BLaER1 treated with 17β-estradiol and CSF1 and Interleukin-3, amounts not matched to agents 10 nM and 100 nM (cell line): ENCODE data around the gene HAT1.
"Not testable (repeated sequence)": the region's sequence is repeated elsewhere in the genome, so short reads cannot be mapped to it uniquely, and the experiment has no call there.

Experiments
- H3K27ac ChIP-seq, 11 experiments: shearing (Covaris generic); formaldehyde crosslinking; 2 replicates each; pipeline ENCODE4 v1.8.1; 2022
- H3K27me3 ChIP-seq, 11 experiments: shearing (Covaris generic); formaldehyde crosslinking; 2 replicates each; pipeline ENCODE4 v1.8.1; 2022
- H3K36me3 ChIP-seq, 11 experiments: shearing (Covaris generic); formaldehyde crosslinking; 2 replicates each; pipeline ENCODE4 v1.8.1; 2022
- H3K4me1 ChIP-seq, 10 experiments: shearing (Covaris generic); formaldehyde crosslinking; 2 replicates each; pipeline ENCODE4 v1.8.1; 2022
- H3K4me2 ChIP-seq, 11 experiments: shearing (Covaris generic); formaldehyde crosslinking; 2 replicates each; pipeline ENCODE4 v1.8.1; 2022
- H3K4me3 ChIP-seq, 10 experiments: shearing (Covaris generic); formaldehyde crosslinking; 2 replicates each; pipeline ENCODE4 v1.8.1; 2022
- H3K9ac ChIP-seq, 11 experiments: shearing (Covaris generic); formaldehyde crosslinking; 2 replicates each; pipeline ENCODE4 v1.8.1; 2022
- H3K9me3 ChIP-seq, 11 experiments: shearing (Covaris generic); formaldehyde crosslinking; replicated peaks in 1 of 11; 2 replicates each; pipeline ENCODE4 v1.8.1; 2022
- H4K20me1 ChIP-seq, 11 experiments: shearing (Covaris generic); formaldehyde crosslinking; 2 replicates each; pipeline ENCODE4 v1.8.1; 2022
- Cebpa-rat ChIP-seq, 11 experiments: shearing (Covaris generic); IDR thresholded peaks; 2 replicates each; pipeline ENCODE4 v1.8.1; 2022

The HAT1 gene

DNA sequence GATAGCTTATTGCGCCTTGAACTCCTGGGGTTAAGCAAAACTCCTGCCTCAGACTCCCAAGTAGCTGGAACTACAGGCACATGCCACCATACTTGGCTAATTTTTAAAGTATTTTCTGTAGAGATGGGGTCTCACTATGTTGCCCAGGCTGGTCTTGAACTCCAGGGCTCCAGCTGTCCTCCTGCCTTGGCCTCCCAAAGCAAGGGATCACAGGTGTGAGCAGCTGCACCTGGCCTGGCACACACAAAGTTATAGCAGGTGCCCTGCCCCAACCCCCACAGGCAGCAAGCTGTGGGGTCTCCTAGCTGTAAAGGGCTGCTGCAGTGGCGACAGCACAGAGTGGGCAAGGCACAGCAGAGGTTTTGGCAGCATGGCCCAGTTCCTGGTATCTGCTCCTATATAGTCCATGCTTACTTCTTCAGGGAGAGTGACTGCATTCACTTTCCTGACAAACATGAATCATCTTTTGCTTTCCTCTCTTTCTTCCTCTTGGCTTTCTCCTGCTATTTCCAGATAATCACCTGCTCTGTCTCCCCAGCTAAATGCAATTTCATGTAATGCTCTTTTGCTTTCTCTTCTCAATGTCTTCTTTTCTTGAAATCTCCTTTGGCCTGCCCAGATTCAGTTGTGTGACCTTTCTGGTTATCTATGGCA lies 50.2 kb downstream of the HAT1 start:
- H3K27ac ChIP-seq: no peak overlapping the region
- TF ChIP-seq Cebpa-rat (IDR thresholded peaks at IDR 0.05): no peak
- no peak overlapping the region for H3K4me2 ChIP-seq
- H3K36me3 ChIP-seq: peaks cover 59 to 96% (median 76%) of the 10 kb centered on the region in 11 experiments
- no peaks in the 10 kb centered on the region for H3K4me1 ChIP-seq
- no peaks in the 10 kb centered on the region; a peak in 1 of 22 replicates for H4K20me1 ChIP-seq
- no peak overlapping the region for H3K9ac ChIP-seq
- no peaks in the 10 kb centered on the region for H3K9me3 ChIP-seq
- no peaks in the 10 kb centered on the region for H3K27me3 ChIP-seq
- no peak overlapping the region for H3K4me3 ChIP-seq

- H3K4me1 ChIP-seq: no peaks in the 10 kb centered on the region
- TF ChIP-seq Cebpa-rat (IDR thresholded peaks at IDR 0.05): no peak
- H3K4me2 ChIP-seq: no peak overlapping the region
- H3K27ac ChIP-seq: no peak overlapping the region
- H3K9me3 ChIP-seq: no peaks in the 10 kb centered on the region
- H4K20me1 ChIP-seq: no peaks in the 10 kb centered on the region
- peaks cover 76 to 99% (median 86%) of the 10 kb centered on the region in 11 experiments for H3K36me3 ChIP-seq
- H3K9ac ChIP-seq: no peak overlapping the region
- H3K27me3 ChIP-seq: no peaks in the 10 kb centered on the region
- no peak overlapping the region for H3K4me3 ChIP-seq
These were observed 56.8 kb downstream of the HAT1 start for GRCh38 chr2:171979103-171979502.

GRCh38 chr2:171983924-171984323 lies 61.7 kb downstream of the HAT1 start:
- not testable (repeated sequence) for H3K27ac ChIP-seq, H3K9ac ChIP-seq, H3K9me3 ChIP-seq, H3K4me1 ChIP-seq, H3K4me2 ChIP-seq, H4K20me1 ChIP-seq, H3K4me3 ChIP-seq, H3K27me3 ChIP-seq
- peaks cover 48 to 82% (median 60%) of the 10 kb centered on the region in 11 experiments for H3K36me3 ChIP-seq

DNA sequence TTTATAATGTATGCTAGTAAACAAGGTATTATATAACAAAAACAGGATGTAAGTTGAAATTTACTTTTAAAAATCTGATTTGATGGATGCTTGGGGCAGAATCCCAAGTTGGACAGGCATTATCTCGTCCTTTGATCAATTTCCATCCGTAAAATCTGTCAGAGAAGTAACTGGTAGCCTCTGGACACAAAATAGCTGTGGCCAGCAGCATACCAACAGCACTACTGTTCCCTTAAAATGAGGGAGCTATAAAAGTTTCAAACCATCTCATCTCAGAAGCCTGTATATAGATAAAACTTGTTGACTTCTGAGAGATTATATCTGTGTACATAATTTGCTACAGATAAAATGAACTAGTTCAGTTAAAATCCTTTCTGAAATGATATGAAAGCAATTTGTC lies 62.8 kb downstream of the HAT1 start:
- Histone ChIP-seq H3K27me3 (no peaks in the 10 kb centered on the region), H3K4me2 (no peak overlapping the region), H3K9me3 (no peaks in the 10 kb centered on the region), H3K4me3 (no peak overlapping the region), H3K36me3 (peaks cover 36 to 70% (median 48%) of the 10 kb centered on the region in 11 experiments), H3K27ac (no peak overlapping the region), H3K4me1 (no peaks in the 10 kb centered on the region), H3K9ac (no peak overlapping the region), H4K20me1 (no peaks in the 10 kb centered on the region)
- TF ChIP-seq Cebpa-rat (IDR thresholded peaks at IDR 0.05): no peak

GRCh38 chr2:171986778-171987177 lies 64.5 kb downstream of the HAT1 start:
- H4K20me1 ChIP-seq: no peaks in the 10 kb centered on the region
- H3K27me3 ChIP-seq: no peaks in the 10 kb centered on the region
- H3K4me2 ChIP-seq: no peak overlapping the region
- H3K9ac ChIP-seq: no peak overlapping the region
- no peak overlapping the region for H3K4me3 ChIP-seq
- peaks cover 23 to 53% (median 32%) of the 10 kb centered on the region in 11 experiments for H3K36me3 ChIP-seq
- no peak for TF ChIP-seq Cebpa-rat (IDR thresholded peaks at IDR 0.05)
- H3K9me3 ChIP-seq: no peaks in the 10 kb centered on the region
- no peaks in the 10 kb centered on the region for H3K4me1 ChIP-seq
- H3K27ac ChIP-seq: no peak overlapping the region

DNA sequence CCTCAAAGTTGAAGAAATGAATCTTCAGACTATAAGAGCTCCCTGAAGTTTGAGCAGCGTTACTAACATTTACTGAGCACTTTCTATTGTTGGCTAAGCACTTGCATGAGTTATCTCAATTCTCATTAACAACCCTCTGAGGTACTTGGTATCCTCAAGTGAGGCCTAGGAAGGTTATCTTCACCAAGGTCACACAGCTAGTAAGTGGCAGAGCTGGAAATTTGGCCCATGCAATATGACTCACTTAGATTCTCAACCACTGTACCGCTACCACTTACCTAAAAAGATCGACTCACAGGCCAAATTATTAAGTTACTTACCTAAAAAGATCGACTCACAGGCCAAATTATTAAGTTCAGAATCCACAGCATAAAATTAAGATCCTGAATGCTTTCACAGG lies 68.8 kb downstream of the HAT1 start:
- H3K4me2 ChIP-seq: no peak overlapping the region
- H3K4me1 ChIP-seq: peaks cover 0 to 2% (median 0%) of the 10 kb centered on the region in 10 experiments; a peak in 1 of 20 replicates
- no peak overlapping the region for H3K9ac ChIP-seq
- H3K4me3 ChIP-seq: no peak overlapping the region
- no peak for TF ChIP-seq Cebpa-rat (IDR thresholded peaks at IDR 0.05)
- H3K27me3 ChIP-seq: no peaks in the 10 kb centered on the region
- no peak overlapping the region for H3K27ac ChIP-seq
- peaks cover 0 to 12% (median 5%) of the 10 kb centered on the region in 11 experiments; a peak in 7 of 22 replicates for H3K36me3 ChIP-seq
- H3K9me3 ChIP-seq: no peaks in the 10 kb centered on the region
- no peaks in the 10 kb centered on the region for H4K20me1 ChIP-seq

DNA sequence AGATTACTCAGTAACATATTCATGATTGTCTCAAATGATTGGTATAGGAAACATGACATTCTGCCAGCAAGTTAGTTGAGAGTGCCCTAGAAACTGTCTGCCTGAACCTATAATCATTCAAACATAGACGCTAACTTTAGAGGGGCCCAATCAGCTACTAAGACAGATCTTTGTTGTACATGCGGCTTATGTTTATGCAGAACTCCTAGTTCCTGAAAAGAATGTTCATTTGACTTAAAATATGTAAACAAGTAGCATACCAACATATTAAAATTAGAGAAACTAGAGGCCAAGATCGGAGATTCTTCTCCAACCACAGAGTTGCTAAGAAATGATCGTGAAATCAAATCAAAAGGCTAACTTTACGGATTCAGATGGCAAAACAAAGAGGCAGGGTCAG lies 73.3 kb downstream of the HAT1 start:
- H3K4me3 ChIP-seq: no peak overlapping the region
- no peaks in the 10 kb centered on the region for H3K36me3 ChIP-seq
- peaks cover 10 to 18% (median 12%) of the 10 kb centered on the region in 10 experiments; a peak in 19 of 20 replicates for H3K4me1 ChIP-seq
- H3K9me3 ChIP-seq: no peaks in the 10 kb centered on the region
- H3K9ac ChIP-seq: no peak overlapping the region
- no peak for TF ChIP-seq Cebpa-rat (IDR thresholded peaks at IDR 0.05)
- no peak overlapping the region for H3K4me2 ChIP-seq
- no peak overlapping the region for H3K27ac ChIP-seq
- H3K27me3 ChIP-seq: no peaks in the 10 kb centered on the region
- no peaks in the 10 kb centered on the region for H4K20me1 ChIP-seq

DNA sequence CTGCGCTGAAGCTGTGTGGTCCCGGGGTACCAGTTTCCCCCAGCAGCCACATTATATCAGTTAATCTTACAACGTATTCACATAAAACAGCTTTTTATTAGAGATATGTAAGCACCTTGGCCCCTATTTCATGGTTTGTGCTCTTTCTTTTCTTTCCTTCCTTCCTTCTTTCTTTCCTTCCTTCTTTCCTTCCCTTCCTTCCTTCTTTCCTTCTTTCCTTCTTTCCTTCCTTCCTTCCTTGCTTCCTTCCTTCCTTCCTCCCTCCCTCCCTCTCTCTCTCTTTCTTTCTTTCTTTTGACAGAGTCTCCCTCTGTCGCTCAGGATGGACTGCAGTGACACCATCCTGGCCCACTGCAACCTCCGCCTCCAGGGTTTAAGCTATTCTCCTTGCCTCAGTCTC lies 73.8 kb downstream of the HAT1 start:
- H3K9me3 ChIP-seq: no peaks in the 10 kb centered on the region
- H3K36me3 ChIP-seq: no peaks in the 10 kb centered on the region
- no peaks in the 10 kb centered on the region for H4K20me1 ChIP-seq
- H3K9ac ChIP-seq: no peak overlapping the region
- no peak overlapping the region for H3K27ac ChIP-seq
- no peaks in the 10 kb centered on the region for H3K27me3 ChIP-seq
- TF ChIP-seq Cebpa-rat (IDR thresholded peaks at IDR 0.05): no peak
- H3K4me1 ChIP-seq: peaks cover 14 to 22% (median 16%) of the 10 kb centered on the region in 10 experiments; a peak in 19 of 20 replicates
- H3K4me2 ChIP-seq: no peak overlapping the region
- no peak overlapping the region for H3K4me3 ChIP-seq

GRCh38 chr2:171997031-171997430 lies 74.8 kb downstream of the HAT1 start:
- H4K20me1 ChIP-seq, H3K27ac ChIP-seq, H3K27me3 ChIP-seq, H3K4me2 ChIP-seq, H3K4me3 ChIP-seq, H3K9ac ChIP-seq, H3K36me3 ChIP-seq, H3K9me3 ChIP-seq: not testable (repeated sequence)
- H3K4me1 ChIP-seq: peaks cover 14 to 28% (median 20%) of the 10 kb centered on the region in 10 experiments; a peak in 19 of 20 replicates

DNA sequence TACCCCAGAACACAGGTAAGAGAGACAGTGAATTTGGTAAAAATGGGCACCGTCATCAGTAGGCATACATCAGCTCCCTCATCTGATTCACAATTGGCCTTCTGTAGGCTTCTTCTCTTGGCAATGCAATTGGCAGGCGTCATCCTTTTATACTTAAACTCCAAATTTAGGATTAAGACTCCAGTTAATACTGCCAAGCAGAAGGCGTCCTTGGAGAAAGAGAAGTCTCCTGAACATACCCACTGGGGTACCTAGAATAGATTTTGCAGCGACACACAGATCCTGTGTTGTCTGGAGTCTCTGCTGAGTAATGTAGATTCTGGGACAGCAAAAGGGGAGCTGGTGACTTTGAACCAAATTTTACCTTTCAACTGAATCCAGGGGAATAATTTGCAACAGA lies 76.9 kb downstream of the HAT1 start:
- TF ChIP-seq Cebpa-rat (IDR thresholded peaks at IDR 0.05): no peak
- peak overlapping the region in 9 of 11 experiments; percentile 70 to 87 (median 80); a peak in 15 of 22 replicates for H3K27ac ChIP-seq

More for the DNA sequence above, 76.9 kb downstream of the HAT1 start:
- Histone ChIP-seq H3K27me3 (no peaks in the 10 kb centered on the region), H3K4me3 (peak overlapping the region; percentile 64 to 82 (median 70)), H4K20me1 (no peaks in the 10 kb centered on the region), H3K9ac (peak overlapping the region; percentile 69 to 83 (median 82); a peak in 21 of 22 replicates), H3K4me2 (peak overlapping the region; percentile 73 to 94 (median 81)), H3K4me1 (peaks cover 14 to 28% (median 20%) of the 10 kb centered on the region in 10 experiments; a peak in 19 of 20 replicates), H3K36me3 (no peaks in the 10 kb centered on the region), H3K9me3 (no peaks in the 10 kb centered on the region)
